NK-92 (cell line): ENCODE data around the gene MGLL.

Experiments used
- DNase-seq: peaks from one replicate; lab custom pipeline; 2025; ENCODE audit not compliant: unreplicated experiment; lab: John Stamatoyannopoulos, UW

MGLL gene

DNA sequence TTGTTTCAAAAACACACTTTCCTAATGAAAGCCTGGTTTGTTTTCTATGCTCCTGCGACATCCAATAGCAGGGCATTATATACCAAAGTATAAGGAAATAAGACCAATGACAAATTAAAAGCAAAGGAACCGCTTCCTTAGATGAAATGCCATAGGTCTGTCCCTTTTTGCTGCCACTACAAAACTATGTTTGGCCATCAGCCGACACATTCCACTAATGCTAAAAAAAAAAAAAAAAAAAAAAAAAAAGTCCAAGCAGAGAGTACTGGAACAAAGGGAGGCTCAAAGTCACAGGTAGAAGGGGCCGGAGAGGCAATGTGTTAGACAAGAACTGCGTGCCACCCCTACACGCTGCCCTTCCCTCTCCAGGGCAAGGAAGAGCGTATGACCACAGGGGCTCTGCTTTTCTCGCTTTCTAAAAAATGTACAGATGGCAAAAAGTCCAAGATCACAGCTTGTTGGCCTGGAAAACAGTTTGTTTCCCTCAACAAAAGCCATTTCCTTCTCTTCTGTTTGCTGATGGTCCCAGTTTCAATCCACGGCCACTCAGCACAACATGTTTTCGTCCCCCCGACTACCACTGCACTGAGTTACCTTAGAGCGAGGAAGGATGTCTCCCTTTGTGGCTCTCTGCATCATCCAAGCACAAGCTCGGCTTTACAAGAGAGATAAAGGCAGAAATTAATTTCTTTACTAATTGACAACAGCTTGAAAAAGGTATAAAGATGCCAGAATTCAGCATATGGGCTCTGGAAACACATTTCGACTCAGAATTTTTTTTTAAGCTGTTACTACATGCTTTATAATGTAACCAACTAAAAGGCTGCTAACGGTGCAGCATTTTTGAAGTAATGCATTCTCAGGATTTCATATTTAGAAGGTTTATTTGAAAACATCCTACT is 78.7 kb downstream of the MGLL start:
- DNase-seq = no peak

DNA sequence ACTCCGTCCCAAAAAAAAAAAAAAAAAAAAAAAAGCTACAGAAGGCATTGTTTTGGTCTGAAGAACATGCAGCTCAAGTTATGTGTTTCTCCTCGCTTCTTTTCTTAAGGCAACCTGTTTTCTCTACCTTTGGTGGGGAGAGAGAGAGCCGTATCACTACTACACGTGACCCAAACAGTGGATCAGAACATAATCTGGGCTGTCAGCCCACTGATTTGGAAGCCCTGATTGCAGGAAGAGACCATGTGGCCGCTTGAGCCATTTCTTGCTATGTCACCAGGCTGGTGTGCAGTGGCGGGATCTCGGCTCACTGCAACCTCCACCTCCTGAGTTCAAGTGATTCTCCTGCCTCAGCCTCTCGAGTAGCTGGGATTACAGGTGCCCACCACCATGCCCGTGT is 79.7 kb downstream of the MGLL start:
- no peak for DNase-seq

DNA sequence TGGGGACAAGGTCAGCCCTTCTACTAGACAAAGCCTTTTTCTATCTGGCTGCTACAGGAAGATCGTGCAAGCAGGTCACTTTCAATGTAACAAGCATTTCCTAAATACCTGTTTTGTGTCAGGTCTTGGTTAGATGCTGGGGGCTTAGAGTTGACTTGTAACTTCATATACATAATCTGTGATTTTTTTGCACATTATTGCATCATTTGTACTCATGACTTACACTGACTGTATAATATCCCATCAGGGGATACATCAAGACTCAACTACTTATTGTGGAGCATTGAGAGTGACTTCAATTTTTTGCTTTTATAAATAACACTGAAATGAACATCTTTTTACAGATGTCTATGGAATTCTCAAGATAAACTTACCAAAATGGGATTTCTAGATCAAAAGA is 80.6 kb downstream of the MGLL start:
- DNase-seq = no peak

DNA sequence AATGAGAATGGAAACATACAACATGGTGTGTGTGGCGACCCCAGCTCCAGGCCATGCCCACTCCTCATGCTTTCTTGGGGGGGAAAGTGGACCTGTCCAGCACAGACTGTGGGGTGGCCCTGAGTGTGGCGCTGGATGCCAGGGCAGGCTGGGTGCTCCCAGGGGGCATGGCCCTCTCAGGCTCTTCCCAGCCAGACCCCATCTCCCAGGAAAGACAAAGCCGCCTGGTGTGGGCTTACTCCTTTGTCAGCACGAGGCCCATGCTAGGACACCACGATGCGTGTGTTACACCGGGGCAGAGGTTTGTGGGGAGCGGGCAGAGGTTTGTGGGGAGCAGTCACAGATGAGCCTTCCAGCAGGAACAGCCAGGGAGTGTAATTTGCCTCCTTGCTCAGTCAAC is 81.1 kb downstream of the MGLL start:
- DNase-seq = no peak

DNA sequence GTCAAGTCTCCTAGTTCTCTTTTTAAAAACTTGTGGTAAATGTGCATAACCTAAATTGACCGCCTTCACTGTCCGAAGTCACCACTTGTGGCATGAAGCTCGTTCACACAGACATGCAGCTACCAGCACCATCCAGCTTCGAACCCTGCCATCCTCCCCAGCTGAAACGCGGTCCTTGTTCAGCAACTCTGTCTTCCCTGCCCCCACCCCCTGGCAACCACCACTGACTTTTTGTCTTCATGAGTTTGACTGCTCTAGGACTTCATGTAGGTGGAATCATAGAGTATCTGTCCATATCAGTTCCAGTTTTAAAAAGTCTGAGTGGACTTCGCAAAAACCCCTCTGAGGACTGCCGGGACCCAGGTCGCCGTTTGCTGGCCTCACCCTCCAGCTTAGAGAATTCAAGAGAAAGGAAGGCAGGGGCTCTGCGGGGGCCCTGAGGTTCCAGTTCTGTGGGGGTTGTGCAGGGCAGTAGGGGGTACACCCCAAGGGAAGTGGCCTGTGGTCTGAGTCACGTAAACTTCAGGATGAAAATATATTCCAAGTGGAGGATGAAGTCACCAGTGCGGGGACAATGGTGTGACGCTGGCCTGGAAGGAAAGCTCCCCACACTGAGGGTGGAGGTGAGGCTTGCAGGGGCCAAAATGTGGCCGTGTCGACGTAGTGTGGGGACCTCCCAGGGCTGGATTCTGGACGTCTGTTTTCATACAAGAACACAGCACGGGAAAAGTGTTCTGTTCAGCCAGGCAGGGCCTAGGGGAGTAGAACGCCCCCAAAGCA is 82.0 kb downstream of the MGLL start:
- no peak for DNase-seq

DNA sequence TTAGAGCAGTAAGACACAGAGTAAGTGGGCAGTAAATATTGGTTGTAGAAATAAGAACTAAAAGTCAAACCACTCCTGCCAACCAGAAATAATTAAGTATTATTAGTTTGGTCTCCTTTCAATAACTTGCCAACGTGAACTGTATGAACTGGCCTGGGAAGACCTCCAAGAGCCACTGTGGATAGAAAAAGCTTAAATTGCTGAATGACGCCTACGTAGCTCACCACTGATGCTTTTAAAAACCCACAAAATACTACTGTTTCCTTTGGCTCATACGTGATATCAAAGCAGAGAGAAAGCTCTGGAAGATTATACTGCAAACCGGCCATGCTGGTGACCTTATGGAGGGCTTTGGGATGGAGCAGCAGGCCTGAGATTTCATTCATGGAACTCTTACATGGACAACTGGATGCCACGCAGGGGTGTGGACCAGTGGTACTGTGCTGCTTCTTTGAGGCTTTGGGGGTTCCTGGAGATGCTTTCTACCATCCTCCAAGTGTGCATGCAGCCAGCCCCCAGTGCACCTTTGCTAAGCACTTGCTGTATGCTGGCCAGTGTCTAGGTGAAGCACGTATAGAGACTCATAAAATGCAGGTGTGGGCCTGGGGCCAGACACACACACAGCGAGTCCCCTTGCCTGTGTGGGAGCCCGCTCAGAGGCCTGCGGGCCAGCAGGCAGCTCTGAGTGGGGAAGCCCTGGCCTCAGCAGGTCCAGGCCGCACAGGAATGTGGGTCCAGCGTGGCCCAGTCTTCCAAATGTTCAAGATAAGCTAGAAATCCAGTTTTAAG is 82.8 kb downstream of the MGLL start:
- no peak for DNase-seq

DNA sequence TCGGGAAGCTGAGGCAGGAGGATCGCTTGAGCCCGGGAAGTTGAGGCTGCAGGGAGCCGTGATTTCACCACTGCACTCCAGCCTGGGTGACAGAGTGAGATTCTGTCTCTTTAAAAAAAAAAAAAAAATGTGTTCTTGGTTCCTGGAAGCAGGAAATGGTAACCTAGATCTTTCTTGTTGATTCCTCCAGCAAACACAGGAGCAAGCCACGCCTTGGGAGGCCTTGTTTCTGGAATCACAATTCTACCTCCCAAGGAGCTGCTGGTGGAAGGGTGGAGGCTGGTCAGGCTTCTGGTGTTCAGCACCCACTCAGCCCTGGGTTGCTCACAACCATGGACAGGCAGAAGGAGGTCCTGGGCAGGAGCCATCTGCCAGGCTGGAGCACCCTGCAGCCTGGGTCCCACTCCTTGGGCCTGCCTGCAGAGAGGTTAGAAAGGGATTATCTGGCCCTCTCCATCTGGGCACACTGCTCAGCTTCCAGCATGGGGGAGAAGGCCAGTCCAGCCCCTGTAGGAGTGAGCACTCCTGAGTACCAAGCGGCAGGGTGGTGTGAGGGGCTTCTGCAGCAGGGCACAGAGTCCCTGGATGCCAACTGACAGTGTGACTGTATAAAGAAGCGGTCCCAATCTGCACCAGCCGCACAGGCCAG is 84.0 kb downstream of the MGLL start:
- no peak for DNase-seq

DNA sequence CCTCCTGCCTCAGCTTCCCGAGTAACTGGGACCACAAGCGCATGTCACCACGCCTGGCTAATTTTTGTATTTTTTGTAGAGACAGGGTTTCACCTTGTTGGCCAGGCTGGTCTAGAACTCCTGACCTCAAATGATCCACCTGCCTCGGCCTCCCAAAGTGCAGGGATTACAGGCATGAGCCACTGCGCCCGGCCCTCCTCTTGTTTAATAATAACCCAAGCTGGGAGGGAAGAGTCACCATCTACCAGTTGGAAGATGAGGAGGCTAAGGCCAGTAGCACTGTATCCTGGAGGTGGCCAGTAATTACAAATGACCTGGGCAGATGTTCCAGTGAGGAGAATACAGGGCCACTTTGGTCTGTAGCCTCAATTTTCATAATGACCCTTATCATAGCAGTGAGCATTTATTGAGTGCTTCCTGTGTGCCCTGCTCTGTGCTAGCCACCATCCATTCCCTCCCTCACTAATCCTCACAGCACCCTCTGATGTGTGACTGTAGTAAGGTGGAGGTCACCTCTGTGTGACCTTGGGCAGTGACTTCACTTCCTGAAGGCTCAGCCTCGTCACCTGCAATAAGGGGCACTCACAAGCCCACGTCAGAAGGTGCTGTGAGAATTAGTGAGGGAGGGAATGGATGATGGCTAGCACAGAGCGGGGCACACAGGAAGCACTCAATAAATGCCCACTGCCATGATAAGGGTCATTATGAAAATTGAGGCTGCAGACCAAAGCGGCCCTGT is 85.3 kb downstream of the MGLL start:
- no peak for DNase-seq

DNA sequence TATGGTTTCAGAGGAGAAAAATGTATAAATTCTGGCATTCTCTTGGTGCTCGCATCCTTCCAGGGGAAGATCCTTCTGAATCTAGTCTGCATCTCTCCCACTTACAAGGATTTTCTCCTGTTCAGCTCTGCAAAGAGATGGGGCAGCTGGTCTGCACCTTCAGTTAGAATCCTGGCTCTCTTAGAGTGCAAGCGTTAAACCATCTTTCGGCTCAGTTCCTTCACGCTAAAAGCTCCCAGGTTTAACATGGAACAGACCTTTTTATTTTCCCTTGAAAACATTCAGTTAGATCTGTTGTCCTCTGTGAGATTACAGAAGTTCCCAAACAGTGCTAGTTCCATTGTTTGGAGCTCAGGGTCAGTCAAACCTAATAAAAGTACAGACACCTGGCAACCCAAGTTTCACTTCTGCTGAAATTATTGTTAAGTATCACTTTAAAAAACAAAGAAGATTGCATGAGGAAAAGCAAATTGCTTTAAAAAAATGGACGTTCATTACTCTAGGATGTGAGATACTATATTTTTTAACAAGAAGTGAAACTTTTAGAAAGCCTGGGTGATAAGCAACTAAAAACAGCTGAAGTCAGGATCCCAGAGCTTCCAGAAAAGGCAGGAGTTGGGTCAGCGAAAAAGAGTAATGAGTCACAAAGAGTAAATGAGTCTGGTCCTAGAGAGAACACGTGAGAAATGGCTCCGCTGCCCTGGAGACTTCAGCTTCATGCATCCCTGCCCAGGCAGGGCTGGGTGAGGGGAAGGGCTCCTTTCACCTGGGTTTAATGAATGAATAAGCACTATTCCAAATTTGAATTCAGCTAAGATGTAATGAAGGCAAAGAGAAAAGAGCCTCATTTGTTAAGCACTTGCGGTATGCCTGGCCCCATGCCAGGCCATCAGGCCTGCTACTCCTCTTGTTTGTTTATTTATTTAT is 86.3 kb downstream of the MGLL start:
- no peak for DNase-seq

DNA sequence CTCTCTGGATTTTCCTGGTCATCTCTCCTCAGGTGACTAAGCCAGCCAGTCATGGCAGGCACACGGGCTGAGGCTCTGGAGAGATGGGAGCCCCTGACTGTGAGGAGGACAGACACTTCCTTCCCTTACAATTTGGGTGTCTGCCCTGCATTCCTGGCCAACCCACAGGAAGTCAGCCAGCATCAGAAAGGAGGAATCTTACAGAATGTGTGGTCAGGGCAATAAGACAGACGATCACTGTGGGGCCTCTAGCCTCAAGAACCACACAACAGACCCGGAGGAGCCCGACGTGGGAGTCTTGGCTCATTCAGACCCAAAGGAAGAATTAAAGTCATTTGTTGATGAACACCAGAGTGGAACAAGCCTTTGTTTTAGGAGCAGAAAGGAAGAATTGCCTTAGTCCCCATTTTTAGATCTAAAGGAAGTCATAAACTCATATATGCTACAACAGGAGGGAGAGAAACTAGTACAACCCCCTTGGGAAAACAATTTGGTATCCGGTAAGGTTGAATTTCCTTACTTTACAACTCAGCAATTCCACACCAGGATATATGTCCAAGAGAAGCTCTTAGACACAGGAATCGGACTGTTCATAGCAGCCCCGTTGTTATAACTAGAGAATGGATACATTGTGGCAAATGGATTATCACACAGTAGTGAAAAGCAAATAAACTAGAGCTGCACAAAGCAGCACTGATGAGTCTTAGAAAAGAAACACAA is 87.4 kb downstream of the MGLL start:
- no peak for DNase-seq

DNA sequence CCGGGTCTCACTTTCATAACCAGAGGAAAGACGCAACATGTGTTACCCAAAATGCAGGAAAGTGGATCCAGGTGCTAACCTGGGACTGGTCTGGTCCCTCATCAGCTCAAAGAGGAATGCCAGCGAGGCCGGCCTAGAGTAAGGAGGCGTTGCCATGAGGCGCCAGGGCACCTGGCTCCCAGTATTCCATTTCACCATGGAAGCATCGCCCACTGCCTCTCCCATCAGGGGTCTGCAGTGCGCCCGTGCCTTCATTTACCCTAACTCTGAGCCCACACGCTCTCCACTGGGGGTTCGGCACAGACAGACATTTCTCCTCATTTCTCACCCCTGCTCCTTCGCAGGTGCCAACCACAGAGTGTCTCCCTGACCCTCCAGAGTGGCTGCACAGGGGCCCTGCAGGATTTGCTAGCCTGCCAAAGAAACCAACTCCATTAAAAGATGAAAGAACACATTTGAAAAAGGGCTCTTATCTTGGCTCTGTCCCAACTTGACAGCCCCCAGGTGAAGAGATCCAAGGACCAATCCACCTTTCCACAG is 88.1 kb downstream of the MGLL start:
- DNase-seq = no peak

DNA sequence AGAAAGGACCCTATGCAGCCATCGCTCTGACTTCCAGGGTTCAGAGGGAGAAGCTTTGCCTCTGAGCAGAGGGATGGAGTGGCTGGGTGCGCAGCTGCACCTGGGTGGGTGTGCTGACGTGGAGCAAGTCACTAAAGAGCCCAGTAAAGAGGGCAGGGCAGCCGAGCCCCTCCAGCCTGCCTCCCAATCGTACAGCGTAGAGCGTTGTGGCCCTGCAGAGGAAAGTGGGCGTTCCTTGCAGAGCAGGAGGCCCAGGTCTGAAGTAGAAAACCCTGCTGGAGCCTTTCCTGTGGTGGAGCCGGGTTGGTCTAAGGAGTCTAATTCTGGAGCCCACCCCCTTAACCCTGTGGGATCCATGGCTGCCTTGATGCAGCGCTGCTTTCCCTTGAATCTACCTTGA is 88.5 kb downstream of the MGLL start:
- no peak for DNase-seq

DNA sequence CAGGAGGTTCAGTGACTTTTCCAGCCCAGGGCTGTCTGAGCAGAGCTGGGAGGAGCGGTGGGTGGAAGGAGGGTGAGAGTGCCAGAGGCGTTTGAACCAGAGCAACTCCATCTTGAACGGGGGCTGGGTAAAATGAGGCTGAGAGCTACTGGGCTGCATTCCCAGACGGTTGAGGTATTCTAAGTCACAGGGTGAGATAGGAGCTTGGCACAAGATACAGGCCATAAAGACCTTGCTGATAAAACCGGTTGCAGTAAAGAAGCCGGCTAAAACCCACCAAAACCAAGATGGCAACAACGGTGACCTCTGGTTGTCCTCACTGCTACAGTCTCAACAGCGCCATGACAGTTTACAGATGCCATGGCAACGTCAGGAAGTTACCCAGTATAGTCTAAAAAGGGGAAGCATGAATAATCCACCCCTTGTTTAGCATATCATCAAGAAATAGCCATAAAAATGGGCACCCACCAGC is 89.4 kb downstream of the MGLL start:
- DNase-seq = no peak

DNA sequence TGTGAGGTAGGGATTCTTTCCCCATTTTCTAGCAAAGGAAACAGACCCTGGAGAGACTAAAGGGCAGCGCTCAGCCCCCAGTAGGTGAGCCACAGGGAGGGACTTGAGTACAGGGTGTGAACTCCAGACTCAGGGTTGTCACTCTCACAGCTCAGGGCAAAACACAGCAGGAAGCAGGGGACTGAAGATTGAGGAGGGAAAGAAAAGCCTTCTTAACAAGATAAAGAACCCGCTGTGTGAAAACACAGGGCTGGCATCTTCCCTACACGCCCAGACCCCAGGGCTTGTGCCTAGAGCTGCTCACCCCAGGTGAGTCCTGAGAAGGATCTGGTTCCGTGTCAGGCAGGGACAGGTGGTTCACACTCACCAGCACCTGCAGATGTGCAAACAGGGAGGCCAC is 90.0 kb downstream of the MGLL start:
- DNase-seq = no peak

DNA sequence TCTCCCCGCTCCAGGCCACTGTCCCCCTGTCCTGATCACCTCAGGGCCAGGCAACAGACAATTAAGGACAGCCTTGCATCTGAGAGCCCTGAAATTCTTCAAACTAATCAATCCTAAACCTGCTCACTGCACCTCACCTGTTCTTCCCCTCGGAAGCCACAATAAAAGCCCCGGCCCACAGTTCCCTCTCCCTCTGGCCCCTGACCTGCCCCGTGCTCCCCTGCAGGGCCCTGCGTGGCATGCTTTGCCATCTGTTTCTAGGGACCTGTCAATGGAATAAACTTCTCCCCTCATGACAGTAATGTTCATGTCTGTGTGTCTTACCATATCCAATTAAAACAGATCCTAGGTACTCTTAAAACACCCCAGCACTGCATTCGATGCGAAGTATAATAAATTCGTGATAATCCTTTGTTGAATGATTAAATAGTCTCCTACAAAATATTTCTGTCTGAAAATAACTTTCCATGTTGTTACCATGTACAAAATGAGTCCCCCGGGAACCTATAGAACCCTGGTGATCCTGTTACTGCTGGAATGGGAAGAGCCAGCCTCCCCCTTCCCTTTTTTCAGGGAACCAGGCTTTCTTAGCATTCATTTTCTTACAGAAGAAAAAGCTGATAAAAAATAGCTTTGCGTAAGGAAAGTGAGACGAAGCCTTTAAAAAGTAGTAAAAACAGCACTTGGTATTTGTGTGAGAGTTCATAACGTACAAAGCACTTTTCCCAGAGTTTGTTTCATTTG is 90.6 kb downstream of the MGLL start:
- no peak for DNase-seq

DNA sequence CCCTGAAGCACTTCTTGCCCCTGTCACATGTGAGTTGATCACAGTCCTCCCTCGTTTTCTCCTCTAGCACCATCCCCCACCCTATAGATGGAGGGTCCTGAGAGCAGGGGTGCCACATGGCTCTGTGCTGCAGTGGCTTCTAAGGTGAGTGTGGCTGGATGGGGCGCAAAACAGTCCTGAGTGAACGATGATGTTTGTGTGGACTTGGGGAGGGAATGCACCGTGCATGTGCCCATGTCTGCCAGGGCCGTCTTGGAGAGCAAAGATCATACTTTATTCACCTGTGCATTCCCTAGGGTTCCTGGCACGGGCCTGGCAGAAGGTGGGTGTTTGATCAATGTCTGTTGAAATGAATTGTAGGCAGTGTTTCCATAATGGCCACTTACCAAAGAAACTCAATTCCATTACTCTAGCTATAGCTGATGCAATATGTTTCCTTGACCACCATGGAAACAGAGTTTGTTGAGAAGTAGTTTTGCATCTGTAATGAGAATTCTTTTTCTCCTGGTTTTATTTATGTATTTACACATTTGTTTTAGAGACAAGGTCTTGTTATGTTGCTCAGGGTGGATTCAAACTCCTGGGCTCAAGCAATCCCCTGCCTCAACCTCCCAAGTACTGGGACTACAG is 91.5 kb downstream of the MGLL start:
- no peak for DNase-seq

DNA sequence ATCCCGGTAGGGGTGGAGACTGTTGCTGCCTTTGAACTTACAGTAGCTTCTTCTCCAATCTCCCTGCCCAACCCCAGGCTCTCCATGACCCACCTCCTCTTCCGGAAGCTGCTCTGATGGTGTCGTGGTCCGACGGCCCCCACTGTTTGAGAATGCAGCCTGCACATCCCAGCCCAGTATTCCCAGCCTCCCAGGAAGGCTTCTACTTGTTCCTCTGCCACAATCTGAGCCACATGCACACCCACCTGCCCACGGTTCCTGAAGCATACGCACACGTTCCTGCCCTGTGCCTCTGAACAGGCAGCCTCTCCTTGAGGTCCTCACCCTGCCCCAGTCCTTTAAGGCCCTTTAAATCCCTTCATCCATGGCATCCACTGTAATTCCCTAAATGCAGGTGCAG is 92.1 kb downstream of the MGLL start:
- no peak for DNase-seq
